CD4-positive, alpha-beta memory T cell (primary cell): ENCODE measurements around the gene CLASP2. TPM values are rescaled to one million over a fixed set of nuclear protein-coding genes. Genes with fewer than 3 reads are reported as not detected.

Source experiments
- CTCF ChIA-PET: fragments of 350-600 bp; sonication (Branson Sonifier 250); formaldehyde crosslinking; loops from one replicate; lab custom pipeline; 2021; ENCODE audit warnings: inconsistent platforms; ENCODE audit not compliant: partially characterized antibody; lab: Charles Lee
- POLR2A ChIA-PET: fragments of 350-600 bp; sonication (Branson Sonifier 250); formaldehyde crosslinking; loops from one replicate; lab custom pipeline; 2021; ENCODE audit not compliant: partially characterized antibody; lab: Charles Lee
- DNase-seq, 5 donors: peaks; one replicate each; pipeline versions ENCODE4 v3.0.0 to v3.0.0-alpha.2; 2020 to 2022; ENCODE audit warnings: mixed read lengths in 1 of 5
- H3K27ac ChIP-seq: one replicate; pipeline ENCODE4 v1.7.0; 2013; ENCODE audit warnings: low read depth, low read length
- H3K27me3 ChIP-seq: 2 replicates; pipeline ENCODE4 v1.7.0; 2013; ENCODE audit warnings: mild to moderate bottlenecking, low read length, moderate library complexity; ENCODE audit not compliant: insufficient read depth
- H3K36me3 ChIP-seq: 2 replicates; pipeline ENCODE4 v1.7.0; 2013; ENCODE audit warnings: mild to moderate bottlenecking, low read length, moderate library complexity; ENCODE audit not compliant: insufficient read depth
- H3K4me1 ChIP-seq: 2 replicates; pipeline ENCODE4 v1.7.0; 2013; ENCODE audit warnings: mild to moderate bottlenecking, low read length, moderate library complexity; ENCODE audit not compliant: insufficient read depth
- H3K4me3 ChIP-seq, 2 donors: one replicate each; pipeline ENCODE4 v1.7.0; 2013; ENCODE audit warnings: low read length in 2 of 2, mild to moderate bottlenecking in 1 of 2
- H3K9me3 ChIP-seq, 2 donors: one replicate each; pipeline ENCODE4 v1.7.0; 2013; ENCODE audit warnings: low read length in 2 of 2, control low read depth in 1 of 2; ENCODE audit not compliant: control insufficient read depth in 1 of 2
- H3K27ac Mint-ChIP-seq, 7 donors: one replicate each; pipeline ENCODE4 v1.8.0; 2020 to 2021; ENCODE audit warnings: mixed read lengths in 7 of 7, mild to moderate bottlenecking in 6 of 7, inconsistent platforms in 3 of 7, moderate library complexity in 3 of 7
- H3K27me3 Mint-ChIP-seq, 2 donors: one replicate each; pipeline ENCODE4 v1.8.0; 2020 to 2021; ENCODE audit warnings: mixed read lengths in 2 of 2
- H3K36me3 Mint-ChIP-seq, 2 donors: one replicate each; pipeline ENCODE4 v1.8.0; 2020 to 2021; ENCODE audit warnings: mixed read lengths in 2 of 2, inconsistent platforms in 1 of 2, mild to moderate bottlenecking in 1 of 2
- H3K4me1 Mint-ChIP-seq, 4 donors: one replicate each; pipeline ENCODE4 v1.8.0; 2020 to 2021; ENCODE audit warnings: mixed read lengths in 4 of 4, mild to moderate bottlenecking in 1 of 4
- H3K4me3 Mint-ChIP-seq, 8 donors: one replicate each; pipeline ENCODE4 v1.8.0; 2020 to 2021; ENCODE audit warnings: mixed read lengths in 8 of 8, mild to moderate bottlenecking in 7 of 8, moderate library complexity in 6 of 8, inconsistent platforms in 3 of 8
- H3K9me3 Mint-ChIP-seq, 8 donors: one replicate each; pipeline ENCODE4 v1.8.0; 2020 to 2021; ENCODE audit warnings: mixed read lengths in 8 of 8, mild to moderate bottlenecking in 5 of 8, inconsistent platforms in 3 of 8, moderate library complexity in 1 of 8
- intact Hi-C: fragments of 100-400 bp; cut with micrococcal nuclease; formaldehyde crosslinking; loops from one replicate; pipeline ENCODE4 v1.15.1; 2023
- polyA plus RNA-seq, 2 donors: library from polyadenylated mRNA; unstranded; fragments of 300-500 nt; fragmentation: Illumina TruSeq; gene quantifications; one replicate each; pipeline ENCODE4 v1.2.3, GENCODE V29; 2021
- total RNA-seq, 2 experiments: library from RNA; stranded (reverse); gene quantifications; one replicate each; pipeline ENCODE4 v1.2.3, GENCODE V29; 2021

The CLASP2 gene
- total and polyA plus RNA-seq, 4 experiments from 2014 or later: 9.0 to 63.0 (median 41.1) TPM

GRCh38 chr3:33668618-33669017 is 49.4 kb downstream of the CLASP2 start:
- no peak overlapping the region for H3K27ac ChIP-seq
- no peak overlapping the region for H3K4me3 ChIP-seq
- H3K27me3 ChIP-seq: no peaks in the 10 kb centered on the region
- H3K4me1 ChIP-seq: no peaks in the 10 kb centered on the region
- H3K36me3 ChIP-seq: no peaks in the 10 kb centered on the region
- Mint-ChIP-seq H3K4me3 (no peak overlapping the region), H3K27me3 (no peaks in the 10 kb centered on the region), H3K4me1 (peaks cover 0 to 5% (median under 1%) of the 10 kb centered on the region in 4 donors), H3K27ac (no peak overlapping the region), H3K9me3 (no peaks in the 10 kb centered on the region), H3K36me3 (peaks cover 34 to 44% of the 10 kb centered on the region in 2 donors)
- ChIA-PET CTCF (no interaction called here), POLR2A (no interaction called here)
- intact Hi-C loops: no loop called here
- H3K9me3 ChIP-seq: no peaks in the 10 kb centered on the region
- DNase-seq: no peak

- no peak overlapping the region for H3K27ac Mint-ChIP-seq
- H3K4me3 Mint-ChIP-seq: no peak overlapping the region
- ChIA-PET CTCF (interaction anchor here (0.7 kb wide), 1 partner anchor 30 kb away, joined by 3 read pairs; no protein-coding TSS in a partner anchor), POLR2A (no interaction called here)
- DNase-seq: no peak
- no peaks in the 10 kb centered on the region for H3K27me3 Mint-ChIP-seq
- Histone ChIP-seq H3K36me3 (no peaks in the 10 kb centered on the region), H3K4me3 (no peak overlapping the region), H3K4me1 (no peaks in the 10 kb centered on the region), H3K27ac (no peak overlapping the region), H3K27me3 (no peaks in the 10 kb centered on the region), H3K9me3 (no peaks in the 10 kb centered on the region)
- H3K9me3 Mint-ChIP-seq: no peaks in the 10 kb centered on the region
- peaks cover 27 to 42% of the 10 kb centered on the region in 2 donors for H3K36me3 Mint-ChIP-seq
- intact Hi-C loops: no loop called here
- H3K4me1 Mint-ChIP-seq: peaks cover 0 to 8% (median 7%) of the 10 kb centered on the region in 4 donors
Observed at GRCh38 chr3:33665294-33665693, 52.8 kb downstream of the CLASP2 start.

DNA sequence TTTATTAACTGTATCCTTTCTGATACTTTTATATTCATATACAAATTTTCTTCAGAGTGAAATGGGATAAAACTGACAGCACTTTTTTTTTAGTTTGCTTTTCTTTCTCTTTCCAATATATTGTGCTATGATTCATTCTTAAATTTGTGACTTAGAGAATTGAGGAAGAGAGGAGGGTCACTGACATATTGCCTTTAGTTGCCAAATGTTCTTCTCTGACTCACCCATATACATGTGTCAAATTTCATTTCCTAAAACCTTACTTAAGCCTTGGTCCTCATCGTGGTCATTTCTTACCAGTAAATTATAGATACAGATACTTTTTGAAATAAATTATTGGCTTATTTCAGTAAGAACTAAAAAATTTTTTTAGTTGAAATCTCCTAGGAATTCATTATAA is 53.9 kb downstream of the CLASP2 start:
- no peaks in the 10 kb centered on the region for H3K9me3 Mint-ChIP-seq
- ChIA-PET POLR2A (no interaction called here), CTCF (no interaction called here)
- H3K4me1 Mint-ChIP-seq: peaks cover 9 to 19% (median 12%) of the 10 kb centered on the region in 4 donors
- no peaks in the 10 kb centered on the region for H3K27me3 Mint-ChIP-seq
- Histone ChIP-seq H3K36me3 (no peaks in the 10 kb centered on the region), H3K27me3 (no peaks in the 10 kb centered on the region), H3K27ac (no peak overlapping the region), H3K4me1 (no peaks in the 10 kb centered on the region), H3K9me3 (no peaks in the 10 kb centered on the region), H3K4me3 (no peak overlapping the region)
- intact Hi-C loops: no loop called here
- no peak overlapping the region for H3K4me3 Mint-ChIP-seq
- DNase-seq: no peak
- H3K36me3 Mint-ChIP-seq: peaks cover 21 to 40% of the 10 kb centered on the region in 2 donors
- H3K27ac Mint-ChIP-seq: no peak overlapping the region

GRCh38 chr3:33663042-33663441 is 55.0 kb downstream of the CLASP2 start:
- Histone ChIP-seq H3K27ac (no peak overlapping the region), H3K36me3 (no peaks in the 10 kb centered on the region), H3K4me1 (no peaks in the 10 kb centered on the region), H3K9me3 (no peaks in the 10 kb centered on the region), H3K27me3 (no peaks in the 10 kb centered on the region), H3K4me3 (no peak overlapping the region)
- no peak for DNase-seq
- H3K27me3 Mint-ChIP-seq: no peaks in the 10 kb centered on the region
- CTCF ChIA-PET: no interaction called here
- H3K36me3 Mint-ChIP-seq: peaks cover 15 to 30% of the 10 kb centered on the region in 2 donors
- no peak overlapping the region for H3K4me3 Mint-ChIP-seq
- H3K27ac Mint-ChIP-seq: no peak overlapping the region
- POLR2A ChIA-PET: no interaction called here
- intact Hi-C loops: no loop called here
- peaks cover 13 to 27% (median 18%) of the 10 kb centered on the region in 4 donors for H3K4me1 Mint-ChIP-seq
- H3K9me3 Mint-ChIP-seq: no peaks in the 10 kb centered on the region

- intact Hi-C loops: no loop called here
- POLR2A ChIA-PET: no interaction called here
- no peak overlapping the region for H3K27ac Mint-ChIP-seq
Observed at GRCh38 chr3:33659856-33660434, 58.1 kb downstream of the CLASP2 start.

GRCh38 chr3:33658991-33659848 is 58.8 kb downstream of the CLASP2 start:
- peak in 1 of 5 donors; percentile 12 for DNase-seq
- H3K36me3 Mint-ChIP-seq: peaks cover 9 to 17% of the 10 kb centered on the region in 2 donors
- Histone ChIP-seq H3K27ac (no peak overlapping the region), H3K9me3 (no peaks in the 10 kb centered on the region), H3K4me1 (no peaks in the 10 kb centered on the region), H3K36me3 (no peaks in the 10 kb centered on the region), H3K27me3 (no peaks in the 10 kb centered on the region), H3K4me3 (no peak overlapping the region)
- peaks cover 15 to 31% (median 17%) of the 10 kb centered on the region in 4 donors for H3K4me1 Mint-ChIP-seq
- no peaks in the 10 kb centered on the region for H3K9me3 Mint-ChIP-seq
- H3K27ac Mint-ChIP-seq: peak overlapping the region in 3 of 7 donors; percentile 20 to 43 (median 32)
- H3K4me3 Mint-ChIP-seq: peak overlapping the region in 6 of 8 donors; percentile 15 to 65 (median 40)
- POLR2A ChIA-PET: no interaction called here
- intact Hi-C loops: no loop called here
- H3K27me3 Mint-ChIP-seq: no peaks in the 10 kb centered on the region
- CTCF ChIA-PET: interaction anchor here (1.0 to 2.4 kb wide), 3 partner anchors 14 to 128 kb away, joined by 3 to 6 read pairs (median 3); no protein-coding TSS in a partner anchor

More at GRCh38 chr3:33659856-33660434, 58.1 kb downstream of the CLASP2 start:
- DNase-seq: no peak
- Mint-ChIP-seq H3K36me3 (peaks cover 9 to 19% of the 10 kb centered on the region in 2 donors), H3K4me1 (peaks cover 15 to 31% (median 17%) of the 10 kb centered on the region in 4 donors), H3K27me3 (no peaks in the 10 kb centered on the region), H3K4me3 (peak overlapping the region in 1 of 8 donors; percentile 35), H3K9me3 (no peaks in the 10 kb centered on the region)
- CTCF ChIA-PET: interaction anchor here (1.0 to 2.4 kb wide), 3 partner anchors 15 to 127 kb away, joined by 3 to 6 read pairs (median 3); no protein-coding TSS in a partner anchor
- Histone ChIP-seq H3K9me3 (no peaks in the 10 kb centered on the region), H3K4me3 (no peak overlapping the region), H3K27me3 (no peaks in the 10 kb centered on the region), H3K4me1 (no peaks in the 10 kb centered on the region), H3K27ac (no peak overlapping the region), H3K36me3 (no peaks in the 10 kb centered on the region)

DNA sequence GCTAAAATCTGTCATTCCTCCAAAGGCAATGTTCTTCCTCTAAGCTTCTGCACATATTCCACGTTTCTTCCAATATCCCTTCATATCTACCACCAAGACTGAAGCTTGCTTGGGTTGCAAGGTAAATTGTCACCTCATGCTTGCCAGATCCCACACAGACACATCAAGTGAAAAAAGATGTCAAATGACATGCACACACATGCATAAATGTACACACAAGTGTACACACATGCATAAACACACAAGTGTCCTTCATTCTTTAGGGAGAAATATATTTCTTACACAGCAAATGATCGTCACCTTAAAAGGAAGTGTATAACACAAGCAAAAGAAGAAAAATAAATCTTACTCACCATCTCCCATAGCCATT is 59.4 kb downstream of the CLASP2 start:
- DNase-seq: no peak
- ChIA-PET CTCF (interaction anchor here (2.4 kb wide), 1 partner anchor 129 kb away, joined by 6 read pairs; no protein-coding TSS in a partner anchor), POLR2A (no interaction called here)
- Histone ChIP-seq H3K4me3 (no peak overlapping the region), H3K27ac (no peak overlapping the region), H3K27me3 (no peaks in the 10 kb centered on the region), H3K4me1 (no peaks in the 10 kb centered on the region), H3K9me3 (no peaks in the 10 kb centered on the region), H3K36me3 (no peaks in the 10 kb centered on the region)
- Mint-ChIP-seq H3K27ac (peak overlapping the region in 1 of 7 donors; percentile 48), H3K9me3 (no peaks in the 10 kb centered on the region), H3K4me3 (peak overlapping the region in 5 of 8 donors; percentile 15 to 65 (median 45)), H3K36me3 (peaks cover 8 to 17% of the 10 kb centered on the region in 2 donors), H3K27me3 (no peaks in the 10 kb centered on the region), H3K4me1 (peaks cover 17 to 37% (median 19%) of the 10 kb centered on the region in 4 donors)
- intact Hi-C loops: no loop called here
